GM13977 (cell line): ENCODE results near the gene CPPED1.

Source experiments
- DNase-seq: peaks from one replicate; pipeline ENCODE4 v3.0.0; 2012; ENCODE audit warnings: low spot score
- in situ Hi-C: fragments of 300-500 bp; cut with MboI; formaldehyde crosslinking; loops from one replicate; pipeline ENCODE4 v1.12.0; 2022; ENCODE audit warnings: low sequenced_read_pairs, low pct_unique_long_range_greater_than_20kb, mixed read lengths, inconsistent platforms; ENCODE audit not compliant: unreplicated experiment
- TF ChIP-seq, protein P1 (sequence below): IDR thresholded peaks from 2 replicates; pipeline ENCODE4 v1.5.1; 2012; ENCODE audit warnings: mild to moderate bottlenecking, control low read depth; ENCODE audit not compliant: insufficient read depth; ENCODE audit errors: extremely low read depth, missing control alignments

Gene CPPED1

DNA sequence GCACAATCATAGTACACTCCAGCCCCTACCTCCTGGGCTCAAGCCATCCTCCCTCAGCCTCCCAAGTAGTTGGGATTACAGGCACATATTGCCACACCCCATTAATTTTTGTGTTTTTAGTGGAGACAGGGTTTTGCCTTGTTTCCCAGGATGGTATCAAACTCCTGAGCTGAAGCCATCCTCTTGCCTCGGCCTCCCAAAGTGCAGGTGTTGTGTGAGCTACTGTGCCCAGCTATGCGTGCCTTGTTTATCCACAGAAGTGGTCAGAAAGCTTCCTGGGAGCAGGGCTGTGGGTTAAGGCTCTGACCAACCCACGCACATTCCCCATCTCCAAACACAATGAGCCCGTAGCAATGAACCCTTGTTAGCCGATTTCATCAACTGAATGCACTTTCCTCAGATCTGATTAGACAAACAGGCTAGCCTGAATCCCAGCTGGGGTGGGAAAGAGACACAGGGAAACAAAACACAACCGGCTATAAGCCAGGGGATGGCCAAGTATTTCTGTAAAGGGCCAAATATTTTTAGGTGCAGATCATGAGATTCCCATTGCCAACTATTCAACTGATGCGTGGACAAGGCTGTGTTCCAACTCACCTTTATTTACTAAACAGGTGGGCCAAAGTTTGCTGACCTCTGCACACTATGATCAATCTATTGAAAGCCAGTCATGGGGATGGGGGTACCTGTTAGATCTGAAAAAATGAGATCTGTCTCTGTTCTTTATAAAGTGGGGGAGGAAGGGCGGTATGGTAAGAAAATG lies 193.6 kb downstream of the CPPED1 start:
- TF ChIP-seq, protein P1, sequence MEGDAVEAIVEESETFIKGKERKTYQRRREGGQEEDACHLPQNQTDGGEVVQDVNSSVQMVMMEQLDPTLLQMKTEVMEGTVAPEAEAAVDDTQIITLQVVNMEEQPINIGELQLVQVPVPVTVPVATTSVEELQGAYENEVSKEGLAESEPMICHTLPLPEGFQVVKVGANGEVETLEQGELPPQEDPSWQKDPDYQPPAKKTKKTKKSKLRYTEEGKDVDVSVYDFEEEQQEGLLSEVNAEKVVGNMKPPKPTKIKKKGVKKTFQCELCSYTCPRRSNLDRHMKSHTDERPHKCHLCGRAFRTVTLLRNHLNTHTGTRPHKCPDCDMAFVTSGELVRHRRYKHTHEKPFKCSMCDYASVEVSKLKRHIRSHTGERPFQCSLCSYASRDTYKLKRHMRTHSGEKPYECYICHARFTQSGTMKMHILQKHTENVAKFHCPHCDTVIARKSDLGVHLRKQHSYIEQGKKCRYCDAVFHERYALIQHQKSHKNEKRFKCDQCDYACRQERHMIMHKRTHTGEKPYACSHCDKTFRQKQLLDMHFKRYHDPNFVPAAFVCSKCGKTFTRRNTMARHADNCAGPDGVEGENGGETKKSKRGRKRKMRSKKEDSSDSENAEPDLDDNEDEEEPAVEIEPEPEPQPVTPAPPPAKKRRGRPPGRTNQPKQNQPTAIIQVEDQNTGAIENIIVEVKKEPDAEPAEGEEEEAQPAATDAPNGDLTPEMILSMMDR, result no peak
- no peak for DNase-seq
- in situ Hi-C loops, result no loop called here
